IPS-20b (cell line): ENCODE data around the gene MAGEA9.
"Not testable (repeated sequence)": the region's sequence is repeated elsewhere in the genome, so short reads cannot be mapped to it uniquely, and the experiment has no call there.

ENCODE experiments used
- H3K27ac ChIP-seq: one replicate; pipeline ENCODE4 v1.5.1; 2013; ENCODE audit warnings: low read length
- H3K27me3 ChIP-seq: 2 replicates; pipeline ENCODE4 v1.6.1; 2013; ENCODE audit warnings: mild to moderate bottlenecking, low read length, inconsistent platforms; ENCODE audit not compliant: insufficient read depth
- H3K36me3 ChIP-seq: 2 replicates; pipeline ENCODE4 v1.6.1; 2013; ENCODE audit warnings: low read depth, mild to moderate bottlenecking, inconsistent platforms, low read length, moderate library complexity; ENCODE audit not compliant: insufficient read depth
- H3K4me1 ChIP-seq: 2 replicates; pipeline ENCODE4 v1.6.1; 2013; ENCODE audit warnings: mild to moderate bottlenecking, control low read depth, inconsistent platforms, low read length, moderate library complexity; ENCODE audit not compliant: insufficient read depth
- H3K4me3 ChIP-seq: 2 replicates; pipeline ENCODE4 v1.5.1; 2013; ENCODE audit warnings: mild to moderate bottlenecking, low read length, inconsistent platforms
- H3K9ac ChIP-seq: 2 replicates; pipeline ENCODE4 v1.6.1; 2013; ENCODE audit warnings: low read depth, mild to moderate bottlenecking, inconsistent platforms, low read length, moderate library complexity
- H3K9me3 ChIP-seq: 2 replicates; pipeline ENCODE4 v1.6.1; 2013; ENCODE audit warnings: mild to moderate bottlenecking, low read depth, low read length, inconsistent platforms; ENCODE audit not compliant: insufficient read depth

The MAGEA9 gene, protein sequence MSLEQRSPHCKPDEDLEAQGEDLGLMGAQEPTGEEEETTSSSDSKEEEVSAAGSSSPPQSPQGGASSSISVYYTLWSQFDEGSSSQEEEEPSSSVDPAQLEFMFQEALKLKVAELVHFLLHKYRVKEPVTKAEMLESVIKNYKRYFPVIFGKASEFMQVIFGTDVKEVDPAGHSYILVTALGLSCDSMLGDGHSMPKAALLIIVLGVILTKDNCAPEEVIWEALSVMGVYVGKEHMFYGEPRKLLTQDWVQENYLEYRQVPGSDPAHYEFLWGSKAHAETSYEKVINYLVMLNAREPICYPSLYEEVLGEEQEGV

DNA sequence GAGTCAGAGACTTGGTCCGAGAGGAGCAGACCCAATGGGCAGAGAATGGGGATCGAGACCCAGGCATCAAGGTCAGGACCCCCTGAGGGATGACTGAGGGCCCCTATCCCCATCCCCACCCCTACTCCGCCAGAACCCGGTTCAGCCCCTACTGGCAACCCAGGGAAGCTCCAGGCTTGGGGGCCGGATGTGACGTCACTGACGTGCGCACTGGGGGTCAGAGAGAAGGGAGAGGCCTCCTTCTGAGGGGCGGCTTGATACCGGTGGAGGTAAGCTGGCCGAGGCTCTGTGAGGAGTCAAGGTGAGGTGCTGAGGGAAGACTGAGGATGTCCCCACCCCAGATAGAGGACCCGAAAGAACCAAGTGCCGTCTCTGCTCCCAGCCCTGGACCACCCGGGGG, at the start of gene MAGEA9:
Gene MAGEA9, plus strand, starts transcription at position 204 of the 400 bp plus-strand sequence. CDS start 4,281 bp downstream, outside the sequence.
- H3K27ac ChIP-seq, H3K4me3 ChIP-seq, H3K36me3 ChIP-seq, H3K9me3 ChIP-seq, H3K27me3 ChIP-seq, H3K9ac ChIP-seq, H3K4me1 ChIP-seq: not testable (repeated sequence)

- H3K4me1 ChIP-seq, H3K36me3 ChIP-seq, H3K27me3 ChIP-seq, H3K9ac ChIP-seq, H3K27ac ChIP-seq, H3K9me3 ChIP-seq, H3K4me3 ChIP-seq: not testable (repeated sequence)
These were observed 39.5 kb upstream of the MAGEA9 start for GRCh38 chrX:149742269-149742668.

DNA sequence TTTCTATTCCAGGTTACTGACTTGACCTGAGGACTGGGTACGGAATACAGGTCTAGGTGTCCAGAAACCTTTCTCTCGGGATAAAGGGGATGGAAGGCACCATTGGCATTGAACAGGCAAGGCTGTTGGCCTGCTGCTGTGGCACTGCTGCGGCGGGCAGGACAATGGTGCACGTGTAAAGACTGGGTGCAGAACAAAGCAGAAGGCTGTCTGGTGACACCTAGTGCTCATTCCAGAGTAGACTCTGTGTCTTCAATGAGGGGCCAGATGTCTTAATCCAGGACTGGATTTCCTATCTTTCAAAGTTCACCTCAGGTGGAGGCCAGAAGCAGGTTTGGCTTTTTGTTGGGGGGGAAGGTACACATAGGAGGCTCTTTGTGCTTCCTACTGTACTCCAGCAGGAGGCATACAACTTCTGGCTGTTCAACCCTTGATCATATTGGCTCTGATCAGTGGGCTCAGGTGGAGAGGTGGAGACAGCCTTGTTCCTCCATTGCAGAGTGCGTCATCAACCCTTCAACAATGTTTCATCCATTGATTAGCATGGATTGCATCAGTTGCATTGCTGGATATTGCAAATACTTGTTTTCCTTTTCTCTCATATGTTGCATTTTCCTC, 35.2 kb upstream of the MAGEA9 start:
- H3K27ac ChIP-seq, H3K4me3 ChIP-seq, H3K9ac ChIP-seq, H3K36me3 ChIP-seq, H3K27me3 ChIP-seq, H3K4me1 ChIP-seq, H3K9me3 ChIP-seq: not testable (repeated sequence)

- Histone ChIP-seq H3K27me3 (no peaks in the 10 kb centered on the region), H3K4me1 (no peaks in the 10 kb centered on the region), H3K36me3 (no peaks in the 10 kb centered on the region), H3K9ac (no peak overlapping the region), H3K4me3 (no peak overlapping the region), H3K27ac (no peak overlapping the region), H3K9me3 (no peaks in the 10 kb centered on the region)
These were observed 24.3 kb upstream of the MAGEA9 start for GRCh38 chrX:149757206-149758067.

- Histone ChIP-seq H3K27ac (no peak overlapping the region), H3K9ac (no peak overlapping the region), H3K9me3 (no peaks in the 10 kb centered on the region), H3K4me3 (no peak overlapping the region), H3K27me3 (no peaks in the 10 kb centered on the region), H3K4me1 (no peaks in the 10 kb centered on the region), H3K36me3 (no peaks in the 10 kb centered on the region)
These were observed 23.5 kb upstream of the MAGEA9 start for GRCh38 chrX:149758068-149758714.

DNA sequence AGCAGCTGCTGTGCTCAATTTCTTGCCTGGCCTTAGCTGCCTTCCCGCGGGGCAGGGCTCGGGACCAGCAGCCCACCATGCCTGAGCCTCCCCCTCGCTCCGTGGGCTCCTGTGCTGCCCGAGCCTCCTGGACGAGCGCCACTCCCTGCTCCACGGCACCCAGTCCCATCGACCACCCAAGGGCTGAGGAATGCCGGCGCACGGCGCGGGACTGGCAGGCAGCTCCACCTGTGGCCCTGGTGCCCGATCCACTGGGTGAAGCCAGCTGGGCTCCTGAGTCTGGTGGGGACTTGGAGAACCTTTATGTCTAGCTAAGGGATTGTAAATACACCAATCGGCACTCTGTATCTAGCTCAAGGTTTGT, 23.0 kb upstream of the MAGEA9 start:
- not testable (repeated sequence) for H3K36me3 ChIP-seq, H3K9ac ChIP-seq, H3K4me1 ChIP-seq, H3K27ac ChIP-seq, H3K9me3 ChIP-seq, H3K27me3 ChIP-seq, H3K4me3 ChIP-seq

DNA sequence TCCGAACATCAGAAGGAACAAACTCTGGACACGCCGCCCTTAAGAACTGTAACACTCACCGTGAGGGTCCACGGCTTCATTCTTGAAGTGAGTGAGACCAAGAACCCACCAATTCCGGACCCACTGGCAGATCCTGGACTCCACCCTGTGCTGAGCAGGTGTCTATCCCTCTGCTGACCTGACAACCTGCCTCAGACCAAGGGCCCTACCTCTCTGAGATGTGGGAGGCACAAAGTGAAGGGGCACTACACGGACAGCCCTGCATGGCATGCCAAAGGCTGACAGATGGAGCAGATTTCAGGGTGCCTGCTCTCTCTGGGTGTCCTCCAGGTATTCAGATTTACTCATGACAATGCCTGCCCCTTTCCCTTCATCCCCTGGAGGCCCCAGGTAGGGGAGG, 21.9 kb upstream of the MAGEA9 start:
- Histone ChIP-seq H3K9me3 (no peaks in the 10 kb centered on the region), H3K27me3 (no peaks in the 10 kb centered on the region), H3K4me1 (no peaks in the 10 kb centered on the region), H3K36me3 (no peaks in the 10 kb centered on the region), H3K4me3 (no peak overlapping the region), H3K27ac (no peak overlapping the region), H3K9ac (no peak overlapping the region)

- no peaks in the 10 kb centered on the region for H3K9me3 ChIP-seq
- no peak overlapping the region for H3K27ac ChIP-seq
- no peak overlapping the region for H3K4me3 ChIP-seq
- no peaks in the 10 kb centered on the region for H3K4me1 ChIP-seq
- no peak overlapping the region for H3K9ac ChIP-seq
- H3K27me3 ChIP-seq, result no peaks in the 10 kb centered on the region
- H3K36me3 ChIP-seq, result no peaks in the 10 kb centered on the region
These were observed 20.8 kb upstream of the MAGEA9 start for GRCh38 chrX:149760965-149761364.

- H3K36me3 ChIP-seq, H3K4me1 ChIP-seq, H3K9ac ChIP-seq, H3K27ac ChIP-seq, H3K9me3 ChIP-seq, H3K27me3 ChIP-seq, H3K4me3 ChIP-seq: not testable (repeated sequence)
These were observed 19.7 kb upstream of the MAGEA9 start for GRCh38 chrX:149761858-149762674.

DNA sequence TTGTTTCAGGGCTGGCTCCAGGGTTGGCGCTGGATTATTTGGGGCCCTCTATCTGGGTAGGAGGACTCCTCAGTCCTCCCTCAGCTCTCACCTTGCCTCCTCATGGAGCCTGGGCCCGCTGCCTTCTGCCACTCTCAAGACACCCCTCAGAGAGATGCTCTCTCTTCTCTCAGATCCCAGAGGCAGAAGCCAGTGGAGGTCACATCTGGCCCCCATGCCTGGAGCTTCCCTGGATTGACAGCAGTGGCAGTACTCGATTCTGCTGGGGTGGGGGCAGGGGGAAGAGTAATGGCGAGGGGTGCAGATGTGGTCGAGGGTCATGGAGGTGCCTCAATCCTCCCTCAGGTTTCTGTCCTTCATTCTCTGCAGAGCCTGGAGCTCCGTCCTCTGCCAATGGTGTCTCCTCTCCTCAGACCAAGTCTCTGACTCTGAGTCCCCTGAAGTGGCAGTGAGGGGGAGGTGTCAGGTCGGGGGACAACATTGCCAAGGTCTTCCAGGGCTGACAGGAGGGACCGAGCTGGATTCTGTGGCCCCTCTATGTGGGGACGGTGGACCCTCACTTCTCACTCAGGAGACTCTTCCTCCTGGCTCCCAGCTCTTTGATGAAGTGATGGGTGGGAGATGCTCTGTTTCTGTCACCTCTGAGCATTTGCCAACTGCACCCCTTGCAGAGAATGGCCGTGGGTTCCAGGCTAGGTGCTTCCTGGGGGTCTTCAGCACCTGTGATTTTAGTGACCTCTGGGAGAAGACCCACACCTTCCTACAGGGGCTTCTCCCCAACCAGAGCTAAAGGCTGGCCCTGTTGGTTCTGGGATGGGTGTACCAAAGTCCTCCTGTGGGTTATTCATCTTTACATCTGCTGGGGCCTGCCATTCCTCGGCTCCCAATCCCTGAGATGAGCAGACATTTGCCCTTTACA, 18.8 kb upstream of the MAGEA9 start:
- no peaks in the 10 kb centered on the region for H3K36me3 ChIP-seq
- no peaks in the 10 kb centered on the region for H3K27me3 ChIP-seq
- H3K9me3 ChIP-seq, result no peaks in the 10 kb centered on the region

More for the DNA sequence above, 18.8 kb upstream of the MAGEA9 start:
- no peak overlapping the region for H3K4me3 ChIP-seq
- no peak overlapping the region for H3K27ac ChIP-seq
- no peaks in the 10 kb centered on the region for H3K4me1 ChIP-seq
- no peak overlapping the region for H3K9ac ChIP-seq
